Adrenal gland (tissue), 19 donors: ENCODE results near the gene ENTR1. TPM values are rescaled to one million over a fixed set of nuclear protein-coding genes. Genes with fewer than 3 reads are reported as not detected.
A peak's percentile ranks its signal among the peaks of the same experiment; 100 is the strongest.

Experiments used
- DNase-seq, 7 donors: peaks; one replicate each; pipeline ENCODE4 v3.0.0-alpha.2; 2019 to 2020
- H3K27ac ChIP-seq, 5 donors: fragments of 200-600 bp; sonication (generic) in 4 of 5; 1 replicate in 3 of 5; 2 replicates in 2 of 5; pipeline versions ENCODE4 v1.5.1 to v1.8.0; 2016 to 2020; ENCODE audit warnings: mild to moderate bottlenecking in 1 of 5
- H3K27me3 ChIP-seq: fragments of 200-600 bp; 2 replicates; pipeline ENCODE4 v1.8.0; 2021
- H3K36me3 ChIP-seq, 2 donors: fragments of 200-600 bp; replicated peaks in 1 of 2; 1 replicate in 1 of 2; 2 replicates in 1 of 2; pipeline versions ENCODE4 v1.5.1 to v1.8.0; 2018 to 2022
- H3K4me1 ChIP-seq, 2 donors: fragments of 200-600 bp; replicated peaks in 1 of 2; 1 replicate in 1 of 2; 2 replicates in 1 of 2; pipeline versions ENCODE4 v1.5.1 to v1.8.0; 2018 to 2021
- H3K4me3 ChIP-seq, 4 donors: fragments of 200-600 bp; sonication (generic) in 3 of 4; one replicate each; pipeline ENCODE4 v1.5.1; 2016 to 2018
- H3K9me3 ChIP-seq, 3 donors: fragments of 200-600 bp; sonication (generic) in 1 of 3; replicated peaks in 1 of 3; 1 replicate in 2 of 3; 2 replicates in 1 of 3; pipeline versions ENCODE4 v1.5.1 to v1.8.0; 2016 to 2021
- CTCF ChIP-seq, 6 experiments: fragments of 450-650 bp in 4 of 6; fragments of 200-600 bp in 2 of 6; sonication (generic) in 1 of 6; IDR thresholded peaks; 1 replicate in 5 of 6; 2 replicates in 1 of 6; pipeline versions ENCODE4 v1.5.1 to v1.8.0; 2016 to 2021; ENCODE audit warnings: antibody characterized with exemption in 6 of 6, mild to moderate bottlenecking in 2 of 6, moderate library complexity in 1 of 6
- POLR2A ChIP-seq, 2 donors: fragments of 450-650 bp; IDR thresholded peaks; one replicate each; pipeline ENCODE4 v1.6.1; 2017; ENCODE audit warnings: antibody characterized with exemption in 2 of 2, mild to moderate bottlenecking in 2 of 2, moderate library complexity in 1 of 2
- WGBS, 4 donors: extraction: QIAGEN DNeasy Blood & Tissue Kit in 2 of 4; methylation state at CpG; one replicate each; pipeline versions ENCODE4 v1.1.5 to v1.1.7; 2013 to 2017; 5-methylcytosine and 5-hydroxymethylcytosine counted together
- intact Hi-C, 2 donors: fragments of 100-400 bp; cut with DNase I; formaldehyde crosslinking; loops; one replicate each; pipeline versions ENCODE4 v1.14.1 to v1.15.0; 2022 to 2023
- long read RNA-seq, 10 donors: library from polyadenylated mRNA in 3 of 10; unstranded in 2 of 10; stranded (forward) in 1 of 10; transcript quantifications; one replicate each; pipeline ENCODE4 v2.0.0 and lab custom pipeline, GENCODE V29; 2021 to 2026
- polyA plus RNA-seq, 3 donors: library from polyadenylated mRNA; stranded (reverse); fragments of 200-250 nt in 2 of 3; fragments of 350-450 nt in 1 of 3; fragmentation: Illumina TruSeq in 1 of 3; extraction: RNeasy Lipid Tissue Mini Kit (QIAGEN cat#74804) in 1 of 3; gene quantifications; one replicate each; pipeline ENCODE4 v1.2.3, GENCODE V29; 2013 to 2014
- total RNA-seq, 9 donors: library from RNA; depleted of rRNA in 4 of 9; stranded (reverse); fragments of >200 nt in 4 of 9; fragments of 120-200 nt in 1 of 9; fragmentation: NEBNext Ultra II Directional in 1 of 9; extraction: Animal tissue kit (Norgen Biotek cat#: 25700) in 1 of 9; gene quantifications; one replicate each; pipeline versions ENCODE4 v1.1.0 to v1.2.4, GENCODE V29; 2013 to 2023
- donor health status: healthy with polysubstance abuse.
- donor health status: Bipolar disorder and iron deficiency.
- donor health status: DM: yes; HTN: yes; CAD: no.
- donor health status: DM: no; HTN: no; CAD: no.
- donor health status: DM: no; HTN: no; CAD: no.
- donor health status: DM: yes; HTN: yes; CAD: no.

Gene ENTR1
- total RNA-seq: 10 to 100 TPM; 13.3 to 48.1 (median 34.1) TPM
- polyA plus RNA-seq: 10 to 100 TPM; 21.5 to 48.4 (median 35.6) TPM
- long read RNA-seq, donor 1, partial matches to known transcripts: 117 of 162 reads
- long read RNA-seq, donor 1, other reads (novel, unspliced or antisense): 41 of 162 reads
- long read RNA-seq, donor 2, partial matches to known transcripts: 0 of 3 reads
- long read RNA-seq, donor 2, other reads (novel, unspliced or antisense): 0 of 3 reads
- long read RNA-seq, donor 3, partial matches to known transcripts: 0 of 2 reads
- long read RNA-seq, donor 3, other reads (novel, unspliced or antisense): 0 of 2 reads
- long read RNA-seq, donor 4, partial matches to known transcripts: 1 of 3 reads
- long read RNA-seq, donor 4, other reads (novel, unspliced or antisense): 0 of 3 reads
- long read RNA-seq, donor 5, transcript ENTR1-204 (8 exons, 2,129 nt): major isoform, 18 of 33 reads
- long read RNA-seq, donor 5, partial matches to known transcripts: 1 of 33 reads
- long read RNA-seq, donor 5, other reads (novel, unspliced or antisense): 12 of 33 reads
- long read RNA-seq, donor 6: 0 reads
- long read RNA-seq, donor 7, partial matches to known transcripts: 0 of 3 reads
- long read RNA-seq, donor 7, other reads (novel, unspliced or antisense): 0 of 3 reads
- long read RNA-seq, donor 8, partial matches to known transcripts: 88 of 104 reads
- long read RNA-seq, donor 8, other reads (novel, unspliced or antisense): 8 of 104 reads
- long read RNA-seq, donor 9, partial matches to known transcripts: 0 of 4 reads
- long read RNA-seq, donor 9, other reads (novel, unspliced or antisense): 0 of 4 reads
- long read RNA-seq, donor 10, partial matches to known transcripts: 0 of 2 reads
- long read RNA-seq, donor 10, other reads (novel, unspliced or antisense): 0 of 2 reads

- peak; percentile 90 to 96 (median 93) for DNase-seq
- intact Hi-C loops: no loop called here
- WGBS, 4 donors: 0 to 1% (median 0%) methylated on average over 18 to 83 of the region's 83 CpGs
- no peak for TF ChIP-seq CTCF (IDR thresholded peaks at IDR 0.05)
- TF ChIP-seq POLR2A (IDR thresholded peaks at IDR 0.05): peak; percentile 76 to 82
- Histone ChIP-seq H3K4me3 (peak within 1 kb of the TSS; percentile 86 to 99 (median 96)), H3K36me3 (peaks cover 0 to 54% of the 10 kb centered on the region in 2 donors), H3K27ac (peak within 1 kb of the TSS in 4 of 5 donors; percentile 74 to 91 (median 82)), H3K4me1 (peaks cover 18 to 26% of the 10 kb centered on the region in 2 donors), H3K27me3 (no peaks in the 10 kb centered on the region), H3K9me3 (no peaks in the 10 kb centered on the region)
Measured at GRCh38 chr9:136410500-136411287, at the start of gene ENTR1, which contains the start of gene PMPCA. Gene ENTR1 (minus strand): TSS chr9:136410614. CDS start chr9:136410397, 217 bp downstream. Gene PMPCA (plus strand): TSS chr9:136410658. CDS start chr9:136410669, 11 bp downstream.

GRCh38 chr9:136459425-136459824 is 49.0 kb upstream of the ENTR1 start:
- DNase-seq: no peak
- no peaks in the 10 kb centered on the region for H3K27me3 ChIP-seq
- H3K36me3 ChIP-seq: peaks cover 0 to 100% of the 10 kb centered on the region in 2 donors
- intact Hi-C loops: loop anchor here in 1 of 2 donors (2.0 kb wide), 1 partner anchor 29 kb away; no protein-coding TSS in a partner anchor
- H3K4me3 ChIP-seq: no peak overlapping the region
- no peak overlapping the region for H3K27ac ChIP-seq
- 93 to 95% (median 94%) methylated on average over 23 to 28 of the region's 28 CpGs for WGBS, 4 donors
- no peaks in the 10 kb centered on the region for H3K9me3 ChIP-seq
- no peak for TF ChIP-seq POLR2A (IDR thresholded peaks at IDR 0.05)
- peaks cover 0 to 5% of the 10 kb centered on the region in 2 donors for H3K4me1 ChIP-seq

- Histone ChIP-seq H3K36me3 (peaks cover 0 to 92% of the 10 kb centered on the region in 2 donors), H3K9me3 (no peaks in the 10 kb centered on the region), H3K4me1 (no peaks in the 10 kb centered on the region), H3K27me3 (no peaks in the 10 kb centered on the region), H3K4me3 (no peak overlapping the region), H3K27ac (no peak overlapping the region)
- intact Hi-C loops: no loop called here
- WGBS, 4 donors: 94 to 98% (median 96%) methylated on average over 22 to 24 of the region's 24 CpGs
- TF ChIP-seq POLR2A (IDR thresholded peaks at IDR 0.05) (no peak), CTCF (IDR thresholded peaks at IDR 0.05) (no peak)
- no peak for DNase-seq
Measured at GRCh38 chr9:136457326-136457725, 46.9 kb upstream of the ENTR1 start.

- Histone ChIP-seq H3K27ac (no peak overlapping the region), H3K9me3 (no peaks in the 10 kb centered on the region), H3K4me3 (no peak overlapping the region), H3K27me3 (no peaks in the 10 kb centered on the region), H3K4me1 (no peaks in the 10 kb centered on the region), H3K36me3 (peaks cover 0 to 89% of the 10 kb centered on the region in 2 donors)
- WGBS, 4 donors: 81 to 91% (median 86%) methylated on average over 4 to 9 of the region's 9 CpGs
- no peak for DNase-seq
- intact Hi-C loops: no loop called here
- TF ChIP-seq CTCF (IDR thresholded peaks at IDR 0.05) (no peak), POLR2A (IDR thresholded peaks at IDR 0.05) (no peak)
Measured at GRCh38 chr9:136456258-136456657, 45.8 kb upstream of the ENTR1 start.
